ENCODE data around the gene FAXC.

DNA sequence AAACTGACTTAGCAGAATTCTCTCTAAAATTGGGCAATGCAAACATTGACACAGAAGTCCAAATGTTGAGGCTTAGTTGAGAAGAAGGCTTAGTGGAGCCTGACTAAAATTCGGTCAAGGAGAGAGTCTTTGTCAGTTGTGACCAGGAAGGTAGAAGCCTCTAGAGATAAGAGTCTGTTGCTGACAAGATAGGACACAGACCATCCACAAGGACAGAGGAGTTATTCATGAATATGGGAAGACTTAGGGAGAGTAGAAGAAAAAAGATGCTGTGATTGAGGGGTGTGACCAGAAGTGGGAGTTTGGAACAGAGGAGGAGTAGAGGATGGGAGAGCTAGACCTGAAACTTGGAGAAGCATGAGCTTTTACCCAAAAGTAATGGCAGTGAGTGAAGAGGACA is 7.2 kb upstream of the FAXC start:
- TF ChIP-seq, protein P1, sequence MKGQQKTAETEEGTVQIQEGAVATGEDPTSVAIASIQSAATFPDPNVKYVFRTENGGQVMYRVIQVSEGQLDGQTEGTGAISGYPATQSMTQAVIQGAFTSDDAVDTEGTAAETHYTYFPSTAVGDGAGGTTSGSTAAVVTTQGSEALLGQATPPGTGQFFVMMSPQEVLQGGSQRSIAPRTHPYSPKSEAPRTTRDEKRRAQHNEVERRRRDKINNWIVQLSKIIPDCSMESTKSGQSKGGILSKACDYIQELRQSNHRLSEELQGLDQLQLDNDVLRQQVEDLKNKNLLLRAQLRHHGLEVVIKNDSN (IDR thresholded peaks at IDR 0.05), result no peak
- TF ChIP-seq EP300 (IDR thresholded peaks at IDR 0.05; ENCODE audit: borderline replicate concordance), result no peak

All from Ishikawa (cell line).